HUDEP-2 (cell line): Measurements from ENCODE around the gene BTBD3.

Experiments
- DNase-seq, 76 experiments: peaks; one replicate each; lab custom pipeline; 2025; ENCODE audit not compliant: unreplicated experiment in 76 of 76; lab: John Stamatoyannopoulos, UW

BTBD3 gene

GRCh38 chr20:11965602-11966001, 47.9 kb downstream of the BTBD3 start:
- DNase-seq, result no peak

GRCh38 chr20:11966186-11966585, 48.5 kb downstream of the BTBD3 start:
- no peak for DNase-seq

- no peak for DNase-seq
Observed at GRCh38 chr20:11970243-11970836, 52.6 kb downstream of the BTBD3 start.

- DNase-seq, result no peak
Observed at GRCh38 chr20:11972478-11972877, 54.8 kb downstream of the BTBD3 start.
